GM18858 (cell line): ENCODE data around the gene ALOX5.
"Not testable (repeated sequence)": the region's sequence is repeated elsewhere in the genome, so short reads cannot be mapped to it uniquely, and the experiment has no call there.

Experiments
- ATAC-seq: cut with Tn5 transposase; IDR thresholded peaks from one replicate; pipeline ENCODE4 v1.9.1; 2021; ENCODE audit not compliant: unreplicated experiment

Gene ALOX5

GRCh38 chr10:45461034-45461433, 87.0 kb downstream of the ALOX5 start:
- ATAC-seq = peak; percentile 67

GRCh38 chr10:45463244-45464116, 89.5 kb downstream of the ALOX5 start:
- ATAC-seq = no peak

GRCh38 chr10:45464958-45465567, 91.0 kb downstream of the ALOX5 start:
- peak; percentile 32 for ATAC-seq

GRCh38 chr10:45466784-45467183, 92.8 kb downstream of the ALOX5 start:
- ATAC-seq = no peak

GRCh38 chr10:45468079-45468478, 94.1 kb downstream of the ALOX5 start:
- no peak for ATAC-seq

GRCh38 chr10:45470098-45471012, 96.3 kb downstream of the ALOX5 start:
- no peak for ATAC-seq

- no peak for ATAC-seq
Measured at GRCh38 chr10:45471059-45471458, 97.0 kb downstream of the ALOX5 start.

GRCh38 chr10:45471531-45472310, 97.7 kb downstream of the ALOX5 start:
- no peak for ATAC-seq

- no peak for ATAC-seq
Measured at GRCh38 chr10:45473126-45473525, 99.1 kb downstream of the ALOX5 start.

GRCh38 chr10:45476559-45476958, 102.5 kb downstream of the ALOX5 start:
- no peak for ATAC-seq

- ATAC-seq = no peak
Measured at GRCh38 chr10:45480294-45480693, 106.3 kb downstream of the ALOX5 start.

- ATAC-seq = not testable (repeated sequence)
Measured at GRCh38 chr10:45481100-45481499, 107.1 kb downstream of the ALOX5 start.

- ATAC-seq = no peak
Measured at GRCh38 chr10:45483002-45483401, 109.0 kb downstream of the ALOX5 start.

GRCh38 chr10:45487735-45488134, 113.7 kb downstream of the ALOX5 start:
- no peak for ATAC-seq

- no peak for ATAC-seq
Measured at GRCh38 chr10:45488365-45488764, 114.3 kb downstream of the ALOX5 start.

- ATAC-seq = no peak
Measured at GRCh38 chr10:45490277-45490676, 116.3 kb downstream of the ALOX5 start.

GRCh38 chr10:45491061-45491460, 117.0 kb downstream of the ALOX5 start:
- ATAC-seq = no peak
